Measurements from ENCODE around the gene EDN2. TPM values are rescaled to one million over a fixed set of nuclear protein-coding genes. Genes with fewer than 3 reads are reported as not detected.

The EDN2 gene
- total and polyA plus RNA-seq, 7 donors: 0.57 to 4.8 (median 1.5) TPM; not detected in 3

GRCh38 chr1:41507110-41507720 is 22.7 kb upstream of the EDN2 start:
- TF ChIP-seq POLR2AphosphoS5 (IDR thresholded peaks at IDR 0.05) (no peak), CTCF (IDR thresholded peaks at IDR 0.05) (no peak), POLR2A (IDR thresholded peaks at IDR 0.05) (no peak), EP300 (IDR thresholded peaks at IDR 0.05) (no peak)
- no peaks in the 10 kb centered on the region for H3K27me3 ChIP-seq
- no peak for DNase-seq
- 87 to 90% methylated on average over 13 of the region's 13 CpGs for WGBS, 2 donors
- no peaks in the 10 kb centered on the region for H3K9me3 ChIP-seq
- H3K36me3 ChIP-seq: no peaks in the 10 kb centered on the region
- H3K4me1 ChIP-seq: no peaks in the 10 kb centered on the region
- H3K27ac ChIP-seq: no peak overlapping the region
- intact Hi-C loops (cut with DNase I): no loop called here
- no peak overlapping the region for H3K4me3 ChIP-seq

DNA sequence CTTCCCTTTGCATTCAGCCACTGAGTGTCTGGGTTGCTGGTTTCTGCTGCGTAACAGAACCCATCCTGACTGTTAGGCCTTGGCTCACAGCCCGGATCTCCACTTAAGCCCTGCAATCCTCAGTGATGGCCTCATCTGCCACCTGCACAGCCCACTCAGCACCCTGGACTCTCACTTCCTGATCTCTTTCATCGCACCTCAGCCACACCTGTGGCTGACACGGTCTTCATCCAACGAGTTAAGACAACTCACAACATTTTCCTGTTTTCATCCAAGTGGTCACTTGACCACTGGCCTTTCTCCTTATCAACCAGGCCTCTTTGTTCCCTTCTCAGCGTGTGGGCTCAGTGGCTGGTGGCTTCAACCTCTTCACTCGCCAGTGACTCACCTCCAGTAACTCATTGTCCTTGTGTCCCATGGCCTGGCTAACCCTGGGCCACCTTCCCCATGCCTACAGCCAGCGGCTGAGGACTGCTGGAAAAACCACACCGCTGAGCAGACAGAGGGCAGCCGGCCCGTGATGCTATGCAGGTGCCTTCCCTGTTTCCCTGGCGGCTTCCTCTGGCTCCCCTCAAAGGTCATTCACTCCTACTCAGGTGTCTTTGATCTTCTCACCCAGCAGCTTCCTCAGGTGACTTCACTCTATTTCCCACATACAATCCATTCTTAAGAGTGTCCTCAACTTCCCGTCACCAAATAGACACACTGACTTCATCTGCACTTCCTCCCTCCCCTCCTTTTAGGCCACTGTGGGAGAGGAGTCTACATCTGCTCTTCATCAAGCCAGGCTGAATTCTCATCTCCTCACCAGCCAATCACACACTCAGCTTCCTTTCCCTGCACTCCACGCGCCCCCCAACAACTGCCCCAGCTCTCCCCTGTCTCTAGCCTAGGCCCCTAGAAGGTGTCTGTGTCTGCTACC is 19.9 kb upstream of the EDN2 start:
- Histone ChIP-seq H3K4me3 (no peak overlapping the region), H3K27me3 (no peaks in the 10 kb centered on the region), H3K9me3 (no peaks in the 10 kb centered on the region), H3K36me3 (no peaks in the 10 kb centered on the region), H3K27ac (no peak overlapping the region), H3K4me1 (peaks cover 0 to 16% (median 14%) of the 10 kb centered on the region in 4 donors)
- intact Hi-C loops (cut with DNase I): no loop called here
- no peak for DNase-seq
- 73 to 76% methylated on average over 15 of the region's 15 CpGs for WGBS, 2 donors
- TF ChIP-seq CTCF (IDR thresholded peaks at IDR 0.05) (no peak), EP300 (IDR thresholded peaks at IDR 0.05) (no peak), POLR2A (IDR thresholded peaks at IDR 0.05) (no peak)

GRCh38 chr1:41503538-41504113 is 19.1 kb upstream of the EDN2 start:
- intact Hi-C loops (cut with DNase I): no loop called here
- WGBS, 2 donors: 93 to 94% methylated on average over 11 of the region's 11 CpGs

DNA sequence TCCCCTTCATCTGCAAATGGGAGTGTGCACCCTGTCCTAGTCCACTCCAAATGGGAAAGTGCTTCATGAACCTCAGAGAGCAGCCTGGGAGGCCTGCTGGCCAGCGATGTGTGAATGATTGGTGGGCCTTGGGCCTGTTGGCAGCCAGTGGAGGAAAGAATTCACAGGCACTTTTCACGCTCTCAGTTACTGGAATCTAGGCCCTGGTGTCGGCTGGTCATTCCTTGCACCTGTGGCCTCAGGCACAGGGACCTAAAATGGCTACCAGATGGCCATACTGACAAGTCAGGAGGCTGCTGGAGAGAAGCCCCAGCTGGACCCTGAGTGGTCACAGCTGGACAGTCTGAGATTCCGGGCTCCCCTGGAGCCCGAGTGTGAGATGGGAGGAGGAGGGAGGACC is 18.4 kb upstream of the EDN2 start:
- H3K4me3 ChIP-seq: no peak overlapping the region
- WGBS, 2 donors: 87 to 89% methylated on average over 5 of the region's 5 CpGs
- no peaks in the 10 kb centered on the region for H3K27me3 ChIP-seq
- DNase-seq: no peak
- H3K9me3 ChIP-seq: no peaks in the 10 kb centered on the region
- no peak overlapping the region for H3K27ac ChIP-seq
- intact Hi-C loops (cut with DNase I): no loop called here
- peaks cover 0 to 31% (median 27%) of the 10 kb centered on the region in 4 donors for H3K4me1 ChIP-seq
- TF ChIP-seq POLR2A (IDR thresholded peaks at IDR 0.05) (no peak), POLR2AphosphoS5 (IDR thresholded peaks at IDR 0.05) (peak in 2 of 4 donors; percentile 58 to 59), EP300 (IDR thresholded peaks at IDR 0.05) (no peak)
- H3K36me3 ChIP-seq: no peaks in the 10 kb centered on the region

More at GRCh38 chr1:41503538-41504113, 19.1 kb upstream of the EDN2 start:
- no peak overlapping the region for H3K27ac ChIP-seq
- no peak overlapping the region for H3K4me3 ChIP-seq
- H3K9me3 ChIP-seq: no peaks in the 10 kb centered on the region
- no peaks in the 10 kb centered on the region for H3K27me3 ChIP-seq
- TF ChIP-seq POLR2AphosphoS5 (IDR thresholded peaks at IDR 0.05): no peak
- TF ChIP-seq EP300 (IDR thresholded peaks at IDR 0.05): no peak
- TF ChIP-seq POLR2A (IDR thresholded peaks at IDR 0.05): no peak
- no peak for TF ChIP-seq CTCF (IDR thresholded peaks at IDR 0.05)
- no peak for DNase-seq
- H3K4me1 ChIP-seq: peaks cover 0 to 24% (median 20%) of the 10 kb centered on the region in 4 donors
- no peaks in the 10 kb centered on the region for H3K36me3 ChIP-seq

- Histone ChIP-seq H3K9me3 (no peaks in the 10 kb centered on the region), H3K27me3 (no peaks in the 10 kb centered on the region), H3K36me3 (no peaks in the 10 kb centered on the region), H3K4me1 (peaks cover 0 to 42% (median 35%) of the 10 kb centered on the region in 4 donors), H3K4me3 (no peak overlapping the region), H3K27ac (no peak overlapping the region)
- no peak for TF ChIP-seq POLR2A (IDR thresholded peaks at IDR 0.05)
- TF ChIP-seq CTCF (IDR thresholded peaks at IDR 0.05): no peak
- no peak for TF ChIP-seq EP300 (IDR thresholded peaks at IDR 0.05)
- no peak for TF ChIP-seq POLR2AphosphoS5 (IDR thresholded peaks at IDR 0.05)
- WGBS, 2 donors: 21 to 78% methylated on average over 20 of the region's 20 CpGs
- DNase-seq: no peak
- intact Hi-C loops (cut with DNase I): no loop called here
Observed at GRCh38 chr1:41501581-41501980, 17.1 kb upstream of the EDN2 start.
